OCI-LY3 (cell line): ENCODE measurements around the gene JAKMIP2.
"Not testable (repeated sequence)": the region's sequence is repeated elsewhere in the genome, so short reads cannot be mapped to it uniquely, and the experiment has no call there.

Source experiments
- H2AFZ ChIP-seq: fragments of 200-600, 300-600 bp; shearing (Covaris generic); 2 replicates; pipeline ENCODE4 v1.6.0; 2014; ENCODE audit warnings: antibody characterized with exemption, low read depth, low read length
- H3K27ac ChIP-seq: fragments of 200-600, 300-600 bp; sonication (generic); 2 replicates; pipeline ENCODE4 v1.5.1; 2014; ENCODE audit warnings: mild to moderate bottlenecking, low read length, moderate library complexity, mixed read lengths
- H3K27me3 ChIP-seq: fragments of 200-600, 300-600 bp; sonication (generic); 2 replicates; pipeline ENCODE4 v1.6.1; 2014; ENCODE audit warnings: low read depth, low read length, mixed read lengths
- H3K36me3 ChIP-seq: fragments of 200-600, 300-600 bp; sonication (generic); replicated peaks from 2 replicates; pipeline ENCODE3; 2014; ENCODE audit warnings: low read depth, low read length, mixed read lengths
- H3K4me1 ChIP-seq: fragments of 300-600, 200-600 bp; sonication (generic); 2 replicates; pipeline ENCODE4 v1.6.1; 2014; ENCODE audit warnings: low read length, mixed read lengths
- H3K4me2 ChIP-seq: fragments of 200-600, 300-600 bp; sonication (generic); 2 replicates; pipeline ENCODE4 v1.6.1; 2014; ENCODE audit warnings: low read length, mixed read lengths
- H3K4me3 ChIP-seq: fragments of 300-600, 200-600 bp; sonication (generic); 2 replicates; pipeline ENCODE4 v1.5.1; 2014; ENCODE audit warnings: antibody characterized with exemption, mild to moderate bottlenecking, low read length, moderate library complexity
- H3K79me2 ChIP-seq: fragments of 300-600, 200-600 bp; shearing (Covaris generic); 2 replicates; pipeline ENCODE4 v1.6.1; 2014; ENCODE audit warnings: mild to moderate bottlenecking, low read length, mixed read lengths
- H3K9ac ChIP-seq: fragments of 300-600, 200-600 bp; shearing (Covaris generic); 2 replicates; pipeline ENCODE4 v1.6.0; 2014; ENCODE audit warnings: mild to moderate bottlenecking, low read length, moderate library complexity
- H3K9me3 ChIP-seq: fragments of 200-600, 300-600 bp; shearing (Covaris generic); 2 replicates; pipeline ENCODE4 v1.6.1; 2014; ENCODE audit warnings: low read length, mixed read lengths; ENCODE audit not compliant: insufficient read depth
- H4K20me1 ChIP-seq: fragments of 200-600, 300-600 bp; sonication (generic); 2 replicates; pipeline ENCODE4 v1.6.1; 2016; ENCODE audit warnings: low read length, mixed read lengths; ENCODE audit not compliant: insufficient read depth
- EZH2phosphoT487 ChIP-seq: fragments of 200-600 bp; shearing (Covaris generic); IDR thresholded peaks from 2 replicates; pipeline ENCODE4 v1.6.1; 2018; ENCODE audit warnings: antibody characterized with exemption, mixed run types, low read depth
- TF ChIP-seq, protein P1 (sequence below): fragments of 200-600, 300-600 bp; sonication (generic); IDR thresholded peaks from 2 replicates; pipeline ENCODE4 v1.5.1; 2014; ENCODE audit warnings: antibody characterized with exemption, low read length, low read depth

The JAKMIP2 gene

DNA sequence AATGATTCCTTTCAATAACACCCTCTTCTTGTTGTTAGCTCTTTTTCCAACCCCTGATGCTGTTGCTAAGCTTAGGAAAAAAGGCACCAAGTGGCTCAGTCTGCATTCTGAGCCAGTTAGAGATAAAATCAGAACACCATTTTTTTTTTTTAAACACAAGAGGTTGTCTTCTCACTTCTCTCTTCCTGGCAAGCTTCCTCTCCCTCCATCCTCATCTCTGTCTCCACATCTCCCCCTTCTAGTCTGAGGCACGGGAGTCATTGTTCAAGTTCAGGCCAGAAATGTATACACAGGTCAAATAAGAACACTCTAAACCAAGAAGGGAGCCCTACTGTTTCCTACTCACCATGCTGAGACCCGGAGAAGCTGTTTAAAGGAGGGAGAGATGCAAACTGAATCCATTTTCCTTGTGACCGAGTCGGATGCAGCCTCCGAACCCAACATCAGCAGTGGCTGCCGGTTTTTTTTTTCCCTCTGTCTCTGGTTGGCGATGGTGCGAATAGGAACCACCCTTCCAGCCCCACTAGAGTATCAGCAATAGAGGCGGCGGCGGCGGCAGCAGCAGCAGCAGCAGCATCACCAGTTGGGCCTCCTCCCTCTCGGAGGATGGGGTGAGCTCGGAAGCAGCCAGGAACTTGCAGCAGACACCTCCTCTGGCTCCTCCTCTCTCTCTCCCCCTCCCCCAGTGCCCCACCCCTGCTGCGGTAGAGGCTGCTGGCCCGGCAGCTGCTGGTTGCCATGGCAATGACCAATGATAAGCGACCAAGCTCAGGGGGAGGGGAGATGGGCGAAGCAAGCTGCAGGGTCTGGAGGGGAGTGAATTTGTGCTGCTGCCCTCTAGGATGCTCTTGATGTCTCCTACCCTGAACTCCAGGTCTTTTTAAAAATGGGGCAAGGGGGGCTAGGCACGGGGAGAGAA is at the start of gene JAKMIP2:
TSS of gene JAKMIP2 (minus strand) at position 619 of the 919 bp plus-strand sequence. CDS start 110,922 bp downstream, outside the sequence.
- TF ChIP-seq EZH2phosphoT487, result no peak
- TF ChIP-seq, protein P1, sequence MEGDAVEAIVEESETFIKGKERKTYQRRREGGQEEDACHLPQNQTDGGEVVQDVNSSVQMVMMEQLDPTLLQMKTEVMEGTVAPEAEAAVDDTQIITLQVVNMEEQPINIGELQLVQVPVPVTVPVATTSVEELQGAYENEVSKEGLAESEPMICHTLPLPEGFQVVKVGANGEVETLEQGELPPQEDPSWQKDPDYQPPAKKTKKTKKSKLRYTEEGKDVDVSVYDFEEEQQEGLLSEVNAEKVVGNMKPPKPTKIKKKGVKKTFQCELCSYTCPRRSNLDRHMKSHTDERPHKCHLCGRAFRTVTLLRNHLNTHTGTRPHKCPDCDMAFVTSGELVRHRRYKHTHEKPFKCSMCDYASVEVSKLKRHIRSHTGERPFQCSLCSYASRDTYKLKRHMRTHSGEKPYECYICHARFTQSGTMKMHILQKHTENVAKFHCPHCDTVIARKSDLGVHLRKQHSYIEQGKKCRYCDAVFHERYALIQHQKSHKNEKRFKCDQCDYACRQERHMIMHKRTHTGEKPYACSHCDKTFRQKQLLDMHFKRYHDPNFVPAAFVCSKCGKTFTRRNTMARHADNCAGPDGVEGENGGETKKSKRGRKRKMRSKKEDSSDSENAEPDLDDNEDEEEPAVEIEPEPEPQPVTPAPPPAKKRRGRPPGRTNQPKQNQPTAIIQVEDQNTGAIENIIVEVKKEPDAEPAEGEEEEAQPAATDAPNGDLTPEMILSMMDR, result no peak
- no peaks in the 10 kb centered on the region for H3K4me1 ChIP-seq
- H3K36me3 ChIP-seq, result no peaks in the 10 kb centered on the region
- no peaks in the 10 kb centered on the region for H3K27me3 ChIP-seq
- H3K79me2 ChIP-seq, result no peaks in the 10 kb centered on the region
- H4K20me1 ChIP-seq, result no peaks in the 10 kb centered on the region
- no peak within 1 kb of the TSS for H3K27ac ChIP-seq
- no peaks in the 10 kb centered on the region for H3K9me3 ChIP-seq
- peak within 1 kb of the TSS; percentile 76 for H3K4me3 ChIP-seq
- peak within 1 kb of the TSS; percentile 75; the same call in 1 of the 2 replicates for H2AFZ ChIP-seq
- peak within 1 kb of the TSS; percentile 72 for H3K4me2 ChIP-seq
- peak within 1 kb of the TSS; percentile 15; the same call in 1 of the 2 replicates for H3K9ac ChIP-seq

DNA sequence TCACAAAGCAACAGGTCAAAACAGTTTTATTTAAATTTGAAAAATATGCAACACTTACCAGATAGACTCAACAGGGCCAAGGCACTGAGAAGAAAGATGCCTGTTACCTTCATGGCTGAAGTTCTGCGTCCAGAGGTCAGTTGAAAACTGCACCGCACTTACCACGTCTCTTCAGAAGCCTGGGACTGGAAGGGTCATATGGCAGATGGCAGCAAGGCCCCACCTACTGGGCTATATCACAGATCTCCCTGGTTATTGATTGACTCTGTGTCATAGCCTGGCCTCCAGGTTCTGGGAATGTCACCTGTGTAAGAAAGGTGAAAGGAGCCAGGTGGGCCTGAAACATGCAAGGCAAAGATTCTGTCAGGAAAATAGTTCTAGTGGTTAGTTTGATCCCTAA is 48.9 kb upstream of the JAKMIP2 start, which contains the start of gene SPINK1:
TSS of gene SPINK1 (minus strand) at position 207 of the 400 bp plus-strand sequence. CDS start at position 113, 94 bp downstream.
- Histone ChIP-seq H3K4me1 (no peaks in the 10 kb centered on the region), H4K20me1 (no peaks in the 10 kb centered on the region), H3K79me2 (no peaks in the 10 kb centered on the region), H3K27me3 (peaks cover 18% of the 10 kb centered on the region; the same call in 1 of the 2 replicates), H3K4me2 (no peak within 1 kb of the TSS), H3K4me3 (no peak within 1 kb of the TSS), H2AFZ (no peak within 1 kb of the TSS), H3K36me3 (no peaks in the 10 kb centered on the region), H3K27ac (no peak within 1 kb of the TSS), H3K9me3 (no peaks in the 10 kb centered on the region), H3K9ac (no peak within 1 kb of the TSS)
- TF ChIP-seq EZH2phosphoT487, result no peak
- TF ChIP-seq, protein P1, result no peak

DNA sequence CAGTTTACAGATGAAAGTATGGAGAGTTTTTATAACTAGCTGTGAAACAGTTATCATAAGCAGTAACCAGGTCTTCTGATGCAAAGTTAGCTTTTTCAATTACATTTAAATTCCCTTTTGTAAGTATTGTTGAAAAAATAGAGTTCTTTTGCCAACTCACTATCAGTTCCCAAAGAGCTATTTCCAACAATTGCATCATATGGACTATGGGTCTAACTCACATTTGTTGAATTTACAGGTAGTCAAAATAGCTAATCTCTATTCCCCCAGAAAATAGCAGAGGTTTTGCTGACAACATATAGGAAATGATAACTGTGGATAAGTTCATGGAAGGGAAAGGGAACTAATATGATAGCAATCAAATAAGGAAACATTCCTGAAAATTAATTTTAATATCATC is 47.5 kb upstream of the JAKMIP2 start:
- no peaks in the 10 kb centered on the region for H3K9me3 ChIP-seq
- peaks cover 21% of the 10 kb centered on the region; the same call in 1 of the 2 replicates for H3K27me3 ChIP-seq
- no peak overlapping the region for H3K27ac ChIP-seq
- no peak overlapping the region for H3K4me2 ChIP-seq
- H4K20me1 ChIP-seq, result no peaks in the 10 kb centered on the region
- no peaks in the 10 kb centered on the region for H3K36me3 ChIP-seq
- H3K4me1 ChIP-seq, result no peaks in the 10 kb centered on the region
- TF ChIP-seq EZH2phosphoT487, result no peak
- TF ChIP-seq, protein P1, result no peak
- no peak overlapping the region for H2AFZ ChIP-seq
- H3K4me3 ChIP-seq, result no peak overlapping the region
- H3K79me2 ChIP-seq, result no peaks in the 10 kb centered on the region
- H3K9ac ChIP-seq, result no peak overlapping the region

DNA sequence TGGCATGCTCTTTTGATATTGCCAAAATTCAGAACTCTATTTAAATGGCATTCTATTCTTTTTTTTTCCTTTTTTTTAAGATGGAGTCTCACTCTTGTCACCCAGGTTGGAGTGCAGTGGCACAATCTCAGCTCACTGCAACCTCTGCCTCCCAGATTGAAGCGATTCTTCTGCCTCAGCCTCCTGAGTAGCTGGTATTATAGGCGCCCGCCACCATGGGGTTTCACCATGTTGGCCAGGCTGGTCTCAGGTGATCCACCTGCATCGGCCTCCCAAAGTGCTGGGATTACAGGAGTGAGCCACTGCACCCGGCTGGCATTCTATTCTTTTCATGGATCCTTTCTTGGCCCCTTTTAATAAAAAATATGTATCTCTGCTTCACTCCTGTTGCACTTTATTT is 44.5 kb upstream of the JAKMIP2 start:
- not testable (repeated sequence) for H3K9me3 ChIP-seq, H2AFZ ChIP-seq, H3K4me1 ChIP-seq, H4K20me1 ChIP-seq, H3K27ac ChIP-seq, H3K9ac ChIP-seq, H3K36me3 ChIP-seq, H3K4me2 ChIP-seq, H3K79me2 ChIP-seq, H3K4me3 ChIP-seq
- peaks cover 16% of the 10 kb centered on the region; the same call in 1 of the 2 replicates for H3K27me3 ChIP-seq
